HUES64 (cell line): ENCODE measurements around the gene ST8SIA5. TPM values are rescaled to one million over a fixed set of nuclear protein-coding genes. Genes with fewer than 3 reads are reported as not detected.
"Not testable (repeated sequence)": the region's sequence is repeated elsewhere in the genome, so short reads cannot be mapped to it uniquely, and the experiment has no call there.

Experiments used
- H3K27ac ChIP-seq: 2 replicates; pipeline ENCODE4 v1.7.0; 2013; ENCODE audit warnings: low read depth, low read length, inconsistent platforms
- H3K27me3 ChIP-seq: 2 replicates; pipeline ENCODE4 v1.6.1; 2013; ENCODE audit warnings: mild to moderate bottlenecking, low read length; ENCODE audit not compliant: insufficient read depth
- H3K36me3 ChIP-seq: 2 replicates; pipeline ENCODE4 v1.6.1; 2013; ENCODE audit warnings: mild to moderate bottlenecking, low read length; ENCODE audit not compliant: insufficient read depth
- H3K4me1 ChIP-seq: 2 replicates; pipeline ENCODE4 v1.6.1; 2013; ENCODE audit warnings: mild to moderate bottlenecking, low read length, moderate library complexity; ENCODE audit not compliant: insufficient read depth
- H3K4me3 ChIP-seq: 2 replicates; pipeline ENCODE4 v1.5.1; 2013; ENCODE audit warnings: mild to moderate bottlenecking, low read length, moderate library complexity
- H3K9ac ChIP-seq: 2 replicates; pipeline ENCODE4 v1.6.1; 2013; ENCODE audit warnings: mild to moderate bottlenecking, low read depth, low read length
- H3K9me3 ChIP-seq: 2 replicates; pipeline ENCODE4 v1.6.1; 2013; ENCODE audit warnings: low read depth, low read length; ENCODE audit not compliant: insufficient read depth
- WGBS: fragments of 150-250, 120-280 bp; methylation state at CpG from one replicate; pipeline ENCODE4 v1.1.7; 2013; ENCODE audit warnings: missing lambda C conversion rate; 5-methylcytosine and 5-hydroxymethylcytosine counted together
- polyA plus RNA-seq, 2 experiments: library from polyadenylated mRNA; stranded (reverse); fragments of 50-300 nt; gene quantifications; one replicate each; pipeline ENCODE4 v1.2.3, GENCODE V29; 2013

The ST8SIA5 gene
- polyA plus RNA-seq (2013, experiment 1 of 2) = 0.70 TPM
- polyA plus RNA-seq (2013, experiment 2 of 2) = 0.89 TPM

GRCh38 chr18:46756559-46757201, at the start of gene ST8SIA5:
Gene ST8SIA5 (minus strand): TSS chr18:46757053. CDS start chr18:46756508, 545 bp downstream.
- Histone ChIP-seq H3K9ac (no peak within 1 kb of the TSS; the same call in 1 of the 2 replicates), H3K9me3 (no peaks in the 10 kb centered on the region), H3K27ac (no peak within 1 kb of the TSS), H3K27me3 (peaks cover 76% of the 10 kb centered on the region), H3K4me3 (peak within 1 kb of the TSS; percentile 55), H3K4me1 (no peaks in the 10 kb centered on the region), H3K36me3 (no peaks in the 10 kb centered on the region)
- WGBS = 1% methylated on average over 74 of the region's 74 CpGs

GRCh38 chr18:46795945-46796344, 39.1 kb upstream of the ST8SIA5 start:
- H3K9ac ChIP-seq, H3K4me1 ChIP-seq, H3K27ac ChIP-seq, H3K9me3 ChIP-seq, H3K4me3 ChIP-seq, H3K27me3 ChIP-seq, H3K36me3 ChIP-seq: not testable (repeated sequence)
- 98% methylated on average over 4 of the region's 6 CpGs for WGBS

- 74% methylated on average over 1 of the region's 1 CpG for WGBS
- no peak overlapping the region for H3K4me3 ChIP-seq
- no peak overlapping the region for H3K9ac ChIP-seq
- H3K4me1 ChIP-seq = peaks cover 3% of the 10 kb centered on the region; the same call in 1 of the 2 replicates
- peaks cover 8% of the 10 kb centered on the region for H3K9me3 ChIP-seq
- no peak overlapping the region for H3K27ac ChIP-seq
- H3K36me3 ChIP-seq = no peaks in the 10 kb centered on the region
- H3K27me3 ChIP-seq = no peaks in the 10 kb centered on the region
These were observed 37.8 kb upstream of the ST8SIA5 start for GRCh38 chr18:46794607-46795006.

- H3K36me3 ChIP-seq = no peaks in the 10 kb centered on the region
- H3K9me3 ChIP-seq = peaks cover 9% of the 10 kb centered on the region
- H3K27me3 ChIP-seq = no peaks in the 10 kb centered on the region
- H3K4me1 ChIP-seq = peaks cover 3% of the 10 kb centered on the region; the same call in 1 of the 2 replicates
- H3K27ac ChIP-seq = no peak overlapping the region
- H3K4me3 ChIP-seq = no peak overlapping the region
- WGBS = 98% methylated on average over 3 of the region's 3 CpGs
- no peak overlapping the region for H3K9ac ChIP-seq
These were observed 36.7 kb upstream of the ST8SIA5 start for GRCh38 chr18:46793565-46793964.

- Histone ChIP-seq H3K4me1 (no peaks in the 10 kb centered on the region), H3K36me3 (no peaks in the 10 kb centered on the region), H3K27me3 (no peaks in the 10 kb centered on the region), H3K27ac (no peak overlapping the region), H3K4me3 (no peak overlapping the region), H3K9ac (no peak overlapping the region), H3K9me3 (peaks cover 9% of the 10 kb centered on the region)
- 98% methylated on average over 4 of the region's 4 CpGs for WGBS
These were observed 32.2 kb upstream of the ST8SIA5 start for GRCh38 chr18:46789088-46789487.

GRCh38 chr18:46787674-46788073, 30.8 kb upstream of the ST8SIA5 start:
- no peaks in the 10 kb centered on the region for H3K4me1 ChIP-seq
- no peak overlapping the region for H3K9ac ChIP-seq
- peaks cover 9% of the 10 kb centered on the region for H3K9me3 ChIP-seq
- H3K27ac ChIP-seq = no peak overlapping the region
- 91% methylated on average over 3 of the region's 3 CpGs for WGBS
- no peaks in the 10 kb centered on the region for H3K36me3 ChIP-seq
- H3K27me3 ChIP-seq = no peaks in the 10 kb centered on the region
- no peak overlapping the region for H3K4me3 ChIP-seq

- Histone ChIP-seq H3K4me1 (peaks cover 14% of the 10 kb centered on the region), H3K27ac (no peak overlapping the region), H3K4me3 (no peak overlapping the region), H3K9me3 (no peaks in the 10 kb centered on the region), H3K36me3 (no peaks in the 10 kb centered on the region), H3K27me3 (no peaks in the 10 kb centered on the region), H3K9ac (no peak overlapping the region)
- WGBS = 73% methylated on average over 5 of the region's 5 CpGs
These were observed 15.5 kb upstream of the ST8SIA5 start for GRCh38 chr18:46772357-46772756.

- Histone ChIP-seq H3K36me3 (no peaks in the 10 kb centered on the region), H3K9me3 (no peaks in the 10 kb centered on the region), H3K4me1 (peaks cover 14% of the 10 kb centered on the region), H3K27ac (no peak overlapping the region), H3K9ac (no peak overlapping the region), H3K4me3 (no peak overlapping the region), H3K27me3 (no peaks in the 10 kb centered on the region)
- 72% methylated on average over 3 of the region's 3 CpGs for WGBS
These were observed 14.3 kb upstream of the ST8SIA5 start for GRCh38 chr18:46771141-46771540.

GRCh38 chr18:46770708-46771107, 13.9 kb upstream of the ST8SIA5 start:
- Histone ChIP-seq H3K36me3 (no peaks in the 10 kb centered on the region), H3K27ac (no peak overlapping the region), H3K4me3 (no peak overlapping the region), H3K4me1 (peaks cover 14% of the 10 kb centered on the region), H3K9me3 (no peaks in the 10 kb centered on the region), H3K9ac (no peak overlapping the region), H3K27me3 (no peaks in the 10 kb centered on the region)
- WGBS = 98% methylated on average over 2 of the region's 2 CpGs

- H3K9me3 ChIP-seq = no peaks in the 10 kb centered on the region
- peaks cover 5% of the 10 kb centered on the region for H3K4me1 ChIP-seq
- H3K27me3 ChIP-seq = no peaks in the 10 kb centered on the region
- H3K9ac ChIP-seq = no peak overlapping the region
- H3K27ac ChIP-seq = no peak overlapping the region
- WGBS = 78% methylated on average over 9 of the region's 9 CpGs
- no peak overlapping the region for H3K4me3 ChIP-seq
- no peaks in the 10 kb centered on the region for H3K36me3 ChIP-seq
These were observed 11.5 kb upstream of the ST8SIA5 start for GRCh38 chr18:46768166-46768921.

- H3K4me1 ChIP-seq = peaks cover 2% of the 10 kb centered on the region
- peaks cover 6% of the 10 kb centered on the region for H3K27me3 ChIP-seq
- H3K4me3 ChIP-seq = no peak overlapping the region
- H3K9ac ChIP-seq = no peak overlapping the region
- H3K36me3 ChIP-seq = no peaks in the 10 kb centered on the region
- H3K27ac ChIP-seq = no peak overlapping the region
- H3K9me3 ChIP-seq = no peaks in the 10 kb centered on the region
These were observed 10.4 kb upstream of the ST8SIA5 start for GRCh38 chr18:46767217-46767616.
